CD14-positive monocyte (primary cell): ENCODE measurements around the gene TBC1D3B. TPM values are rescaled to one million over a fixed set of nuclear protein-coding genes. Genes with fewer than 3 reads are reported as not detected.
A peak's percentile ranks its signal among the peaks of the same experiment; 100 is the strongest.
"Not testable (repeated sequence)": the region's sequence is repeated elsewhere in the genome, so short reads cannot be mapped to it uniquely, and the experiment has no call there.

ENCODE experiments used
- DNase-seq, 3 donors: peaks; one replicate each; pipeline ENCODE4 v3.0.0-alpha.2; 2011 to 2022
- H2AFZ ChIP-seq: 2 replicates; pipeline ENCODE4 v1.6.0; 2012; ENCODE audit warnings: mild to moderate bottlenecking, low read depth, low read length, inconsistent platforms; ENCODE audit not compliant: insufficient read depth, poor library complexity, severe bottlenecking
- H3K27ac ChIP-seq, 2 donors: 1 replicate in 1 of 2; 2 replicates in 1 of 2; pipeline ENCODE4 v1.5.1; 2012 to 2013; ENCODE audit warnings: low read length in 2 of 2, control low read depth in 1 of 2, inconsistent platforms in 1 of 2, low read depth in 1 of 2, mild to moderate bottlenecking in 1 of 2
- H3K27me3 ChIP-seq, 2 donors: one replicate each; pipeline versions ENCODE4 v1.6.0 to v1.6.1; 2011 to 2013; ENCODE audit warnings: low read length in 2 of 2; ENCODE audit not compliant: control insufficient read depth in 2 of 2, insufficient read depth in 2 of 2
- H3K36me3 ChIP-seq, 2 donors: replicated peaks in 1 of 2; 1 replicate in 1 of 2; 2 replicates in 1 of 2; pipeline versions ENCODE4 v1.5.1 to v1.6.1; 2012 to 2013; ENCODE audit warnings: low read length in 2 of 2, control low read depth in 1 of 2, inconsistent platforms in 1 of 2, mild to moderate bottlenecking in 1 of 2; ENCODE audit not compliant: insufficient read depth in 2 of 2, control insufficient read depth in 1 of 2
- H3K4me1 ChIP-seq, 2 donors: 1 replicate in 1 of 2; 2 replicates in 1 of 2; pipeline versions ENCODE4 v1.5.1 to v1.6.1; 2012 to 2013; ENCODE audit warnings: low read length in 2 of 2, control low read depth in 1 of 2, inconsistent platforms in 1 of 2, mild to moderate bottlenecking in 1 of 2, moderate library complexity in 1 of 2; ENCODE audit not compliant: insufficient read depth in 2 of 2, control insufficient read depth in 1 of 2
- H3K4me2 ChIP-seq: replicated peaks from 2 replicates; pipeline ENCODE3; 2012; ENCODE audit warnings: low read length, moderate library complexity, mild to moderate bottlenecking; ENCODE audit not compliant: poor library complexity, severe bottlenecking; ENCODE audit errors: extremely low read depth
- H3K4me3 ChIP-seq, 3 experiments: fragments of 200-600 bp in 1 of 3; sonication (generic) in 1 of 3; replicated peaks in 1 of 3; 1 replicate in 2 of 3; 2 replicates in 1 of 3; pipeline ENCODE4 v1.5.1; 2011 to 2013; ENCODE audit warnings: low read length in 3 of 3, mild to moderate bottlenecking in 3 of 3, control low read depth in 2 of 3, low read depth in 2 of 3, inconsistent platforms in 1 of 3, moderate library complexity in 1 of 3
- H3K79me2 ChIP-seq: 2 replicates; pipeline ENCODE4 v1.6.0; 2012; ENCODE audit warnings: mild to moderate bottlenecking, control low read depth, inconsistent platforms, low read length, moderate library complexity; ENCODE audit not compliant: insufficient read depth
- H3K9ac ChIP-seq: 2 replicates; pipeline ENCODE4 v1.6.0; 2017; ENCODE audit warnings: low read length, mild to moderate bottlenecking; ENCODE audit not compliant: insufficient read depth, poor library complexity, severe bottlenecking
- H3K9me3 ChIP-seq, 2 donors: replicated peaks in 1 of 2; 1 replicate in 1 of 2; 2 replicates in 1 of 2; pipeline versions ENCODE4 v1.5.1 to v1.6.1; 2012 to 2013; ENCODE audit warnings: low read length in 2 of 2, control low read depth in 1 of 2; ENCODE audit not compliant: control insufficient read depth in 1 of 2, insufficient read depth in 1 of 2
- H4K20me1 ChIP-seq: 2 replicates; pipeline ENCODE4 v1.6.0; 2012; ENCODE audit warnings: mild to moderate bottlenecking, low read length, control low read depth, moderate library complexity; ENCODE audit not compliant: insufficient read depth
- H3K27ac Mint-ChIP-seq, 7 donors: one replicate each; pipeline ENCODE4 v1.8.0; 2020; ENCODE audit warnings: mild to moderate bottlenecking in 7 of 7, mixed read lengths in 7 of 7, moderate library complexity in 6 of 7, inconsistent platforms in 2 of 7
- H3K27me3 Mint-ChIP-seq, 3 donors: one replicate each; pipeline ENCODE4 v1.8.0; 2021 to 2022; ENCODE audit warnings: low read depth in 3 of 3, mild to moderate bottlenecking in 3 of 3, mixed read lengths in 3 of 3, moderate library complexity in 3 of 3, inconsistent platforms in 1 of 3
- H3K36me3 Mint-ChIP-seq, 2 donors: one replicate each; pipeline ENCODE4 v1.8.0; 2020; ENCODE audit warnings: mixed read lengths in 2 of 2, inconsistent platforms in 1 of 2, mild to moderate bottlenecking in 1 of 2
- H3K4me1 Mint-ChIP-seq: one replicate; pipeline ENCODE4 v1.8.0; 2020; ENCODE audit warnings: mild to moderate bottlenecking, mixed read lengths
- H3K4me3 Mint-ChIP-seq, 2 donors: one replicate each; pipeline ENCODE4 v1.8.0; 2020; ENCODE audit warnings: mild to moderate bottlenecking in 2 of 2, mixed read lengths in 2 of 2, moderate library complexity in 1 of 2
- H3K9me3 Mint-ChIP-seq, 7 donors: one replicate each; pipeline ENCODE4 v1.8.0; 2020 to 2022; ENCODE audit warnings: mixed read lengths in 7 of 7, mild to moderate bottlenecking in 6 of 7, moderate library complexity in 6 of 7, inconsistent platforms in 2 of 7
- WGBS: methylation state at CpG from one replicate; pipeline ENCODE4 v1.1.5; 2013; ENCODE audit warnings: missing lambda C conversion rate; ENCODE audit not compliant: insufficient coverage; 5-methylcytosine and 5-hydroxymethylcytosine counted together
- intact Hi-C, 2 donors: fragments of 100-400 bp; cut with micrococcal nuclease; formaldehyde crosslinking; loops; one replicate each; pipeline versions ENCODE4 v1.15.0 to v1.15.1; 2023
- polyA plus RNA-seq, 3 donors: library from polyadenylated mRNA; depleted of rRNA in 1 of 3; unstranded in 2 of 3; stranded (reverse) in 1 of 3; fragments of 300-500 nt in 2 of 3; fragments of >200 nt in 1 of 3; fragmentation: Illumina TruSeq in 2 of 3; gene quantifications; 1 replicate in 2 of 3; 2 replicates in 1 of 3; pipeline ENCODE4 v1.2.3, GENCODE V29; 2012 to 2021

Gene TBC1D3B
- polyA plus RNA-seq, 3 donors = 1.8 TPM; not detected in 2

- H4K20me1 ChIP-seq, H3K36me3 Mint-ChIP-seq, H3K36me3 ChIP-seq, H3K27me3 Mint-ChIP-seq, DNase-seq, H3K4me3 Mint-ChIP-seq, H2AFZ ChIP-seq, H3K27ac Mint-ChIP-seq, H3K4me3 ChIP-seq, H3K27me3 ChIP-seq, H3K4me2 ChIP-seq, H3K27ac ChIP-seq, H3K9ac ChIP-seq, H3K79me2 ChIP-seq: not testable (repeated sequence)
- H3K9me3 Mint-ChIP-seq = peaks cover 8 to 21% (median 12%) of the 10 kb centered on the region in 7 donors
- intact Hi-C loops = loop anchor here in 1 of 2 donors (5.0 kb wide), 1 partner anchor 37 kb away; no protein-coding TSS in a partner anchor
- peaks cover 17% of the 10 kb centered on the region for H3K4me1 Mint-ChIP-seq
- Histone ChIP-seq H3K4me1 (peaks cover 15 to 16% of the 10 kb centered on the region in 2 donors), H3K9me3 (peaks cover 10 to 18% of the 10 kb centered on the region in 2 donors)
- no CpG with 5 or more reads among the region's 1 CpG for WGBS
Measured at GRCh38 chr17:36219556-36219955, 43.1 kb upstream of the TBC1D3B start.

- not testable (repeated sequence) for H3K4me3 ChIP-seq, H3K36me3 ChIP-seq, H3K27ac ChIP-seq, H3K9ac ChIP-seq, H3K36me3 Mint-ChIP-seq, H3K27me3 Mint-ChIP-seq, H4K20me1 ChIP-seq, H2AFZ ChIP-seq, H3K27me3 ChIP-seq, H3K4me2 ChIP-seq, H3K79me2 ChIP-seq
- DNase-seq = peak in 2 of 3 donors; percentile 82 to 84
- no CpG with 5 or more reads among the region's 7 CpGs for WGBS
- Mint-ChIP-seq H3K9me3 (peaks cover 8 to 21% (median 12%) of the 10 kb centered on the region in 7 donors), H3K4me3 (peak overlapping the region in 1 of 2 donors; percentile 64), H3K27ac (peak overlapping the region; percentile 2 to 79 (median 64)), H3K4me1 (peaks cover 53% of the 10 kb centered on the region)
- Histone ChIP-seq H3K9me3 (peaks cover 10 to 18% of the 10 kb centered on the region in 2 donors), H3K4me1 (peaks cover 54 to 55% of the 10 kb centered on the region in 2 donors)
- intact Hi-C loops = loop anchor here in 1 of 2 donors (5.0 kb wide), 1 partner anchor 33 kb away; no protein-coding TSS in a partner anchor
Measured at GRCh38 chr17:36215406-36216308, 39.2 kb upstream of the TBC1D3B start.
